GM23338 (cell line): Measurements from ENCODE around the gene TBL3. TPM values are rescaled to one million over a fixed set of nuclear protein-coding genes. Genes with fewer than 3 reads are reported as not detected.

Experiments
- ATAC-seq: fragments of 200-7000 bp; cut with Tn5 transposase; 3 replicates; pipeline ENCODE4 v1.9.1; 2020
- DNase-seq: peaks from one replicate; pipeline ENCODE4 v3.0.0-alpha.2; 2015; ENCODE audit warnings: low spot score
- H2AFZ ChIP-seq: fragments of 200-600 bp; sonication (generic); 2 replicates; pipeline ENCODE4 v1.8.0; 2016; ENCODE audit warnings: antibody characterized with exemption, mild to moderate bottlenecking, moderate library complexity
- H3F3A ChIP-seq: fragments of 200-600 bp; sonication (generic); replicated peaks from 2 replicates; pipeline ENCODE4 v1.8.0; 2017; ENCODE audit warnings: antibody characterized with exemption, mixed run types, low read depth
- H3K27ac ChIP-seq: fragments of 200-600 bp; sonication (generic); 2 replicates; pipeline ENCODE4 v1.6.1; 2016; ENCODE audit warnings: low read depth
- H3K27me3 ChIP-seq: fragments of 200-600 bp; sonication (generic); 2 replicates; pipeline ENCODE4 v1.8.0; 2016; ENCODE audit warnings: mild to moderate bottlenecking, mixed run types, moderate library complexity; ENCODE audit not compliant: insufficient read depth
- H3K36me3 ChIP-seq: fragments of 200-600 bp; sonication (generic); 2 replicates; pipeline ENCODE4 v1.8.0; 2016; ENCODE audit warnings: mild to moderate bottlenecking; ENCODE audit not compliant: insufficient read depth
- H3K4me1 ChIP-seq: fragments of 200-600 bp; sonication (generic); 2 replicates; pipeline ENCODE4 v1.8.0; 2016; ENCODE audit warnings: mild to moderate bottlenecking, moderate library complexity; ENCODE audit not compliant: insufficient read depth
- H3K4me2 ChIP-seq: fragments of 200-600 bp; sonication (generic); 2 replicates; pipeline ENCODE4 v1.7.1; 2017; ENCODE audit warnings: mixed run types
- H3K4me3 ChIP-seq: fragments of 200-600 bp; sonication (generic); 2 replicates; pipeline ENCODE4 v1.6.1; 2016; ENCODE audit warnings: mixed run types
- H3K79me2 ChIP-seq: fragments of 200-600 bp; sonication (generic); replicated peaks from 2 replicates; pipeline ENCODE4 v1.8.0; 2017; ENCODE audit warnings: mild to moderate bottlenecking; ENCODE audit not compliant: insufficient read depth
- H3K9me2 ChIP-seq: fragments of 200-600 bp; sonication (generic); 2 replicates; pipeline ENCODE4 v1.8.0; 2017; ENCODE audit not compliant: insufficient read depth
- H4K20me1 ChIP-seq: fragments of 200-600 bp; sonication (generic); replicated peaks from 2 replicates; pipeline ENCODE4 v1.8.0; 2017; ENCODE audit warnings: mild to moderate bottlenecking; ENCODE audit not compliant: insufficient read depth
- H3K27ac Mint-ChIP-seq: 2 replicates; pipeline ENCODE4 v1.8.0; 2020; ENCODE audit warnings: inconsistent platforms, mild to moderate bottlenecking, moderate library complexity, mixed read lengths
- H3K27me3 Mint-ChIP-seq: 3 replicates; pipeline ENCODE4 v1.8.0; 2022; ENCODE audit warnings: low read depth, mild to moderate bottlenecking, moderate library complexity, mixed read lengths, inconsistent platforms; ENCODE audit not compliant: insufficient read depth, poor library complexity
- H3K36me3 Mint-ChIP-seq: 3 replicates; pipeline ENCODE4 v1.8.0; 2021; ENCODE audit warnings: low read depth, mild to moderate bottlenecking, inconsistent platforms, moderate library complexity, mixed read lengths
- H3K4me1 Mint-ChIP-seq: 3 replicates; pipeline ENCODE4 v1.8.0; 2020; ENCODE audit warnings: mild to moderate bottlenecking, inconsistent platforms, mixed read lengths
- H3K4me3 Mint-ChIP-seq: 3 replicates; pipeline ENCODE4 v1.8.0; 2021; ENCODE audit warnings: moderate library complexity, mild to moderate bottlenecking, inconsistent platforms, mixed read lengths
- H3K9me3 Mint-ChIP-seq: 3 replicates; pipeline ENCODE4 v1.8.0; 2020; ENCODE audit warnings: moderate library complexity, mild to moderate bottlenecking, inconsistent platforms, mixed read lengths
- CREB1 ChIP-seq: fragments of 250-450 bp; sonication (Bioruptor Pico); IDR thresholded peaks from 2 replicates; pipeline ENCODE4 v1.5.0; 2020; ENCODE audit warnings: low read depth, mild to moderate bottlenecking, moderate library complexity
- ETS1 ChIP-seq: IDR thresholded peaks from 2 replicates; pipeline ENCODE4 v1.6.1; 2016; ENCODE audit warnings: antibody characterized with exemption
- EZH2 ChIP-seq: fragments of 200-600 bp; sonication (generic); IDR thresholded peaks from one replicate; pipeline ENCODE4 v1.8.0; 2017; ENCODE audit warnings: antibody characterized with exemption, mild to moderate bottlenecking, low read depth; ENCODE audit not compliant: unreplicated experiment
- POLR2AphosphoS5 ChIP-seq: IDR thresholded peaks from 2 replicates; pipeline ENCODE4 v1.6.1; 2016; ENCODE audit warnings: antibody characterized with exemption, low read depth
- REST ChIP-seq: IDR thresholded peaks from one replicate; pipeline ENCODE4 v1.6.1; 2018; ENCODE audit warnings: antibody characterized with exemption; ENCODE audit not compliant: unreplicated experiment
- STAT1 ChIP-seq: IDR thresholded peaks from one replicate; pipeline ENCODE4 v1.6.1; 2016; ENCODE audit warnings: antibody characterized with exemption; ENCODE audit not compliant: unreplicated experiment
- ZNF114 ChIP-seq: fragments of 250-450 bp; sonication (Bioruptor Pico); IDR thresholded peaks from 2 replicates; pipeline ENCODE4 v1.5.0; 2020; ENCODE audit warnings: mild to moderate bottlenecking, moderate library complexity
- polyA plus RNA-seq: library from polyadenylated mRNA; unstranded; fragments of >200 nt; fragmentation: Nextera tagmentation; extraction: Ambion mirVana; gene quantifications from 2 replicates; pipeline ENCODE4 v1.2.1, GENCODE V29; 2016
- total RNA-seq: library from RNA; depleted of rRNA; stranded (reverse); fragments of >200 nt; shearing (Covaris generic); gene quantifications from 2 replicates; pipeline ENCODE4 v1.2.3, GENCODE V29; 2014

The TBL3 gene
- total and polyA plus RNA-seq, 2 experiments from 2014 or later, result 67.0 to 157 TPM

- TF ChIP-seq REST, result no peak
Observed at GRCh38 chr16:1978476-1979120, 6.7 kb downstream of the TBL3 start (continued).

GRCh38 chr16:1979271-1980029 is 7.6 kb downstream of the TBL3 start:
- H3K4me3 ChIP-seq, result peak overlapping the region; percentile 68
- Mint-ChIP-seq H3K4me3 (peak overlapping the region; percentile 68), H3K9me3 (no peaks in the 10 kb centered on the region), H3K4me1 (peaks cover 19% of the 10 kb centered on the region), H3K27me3 (peaks cover 42% of the 10 kb centered on the region), H3K27ac (no peak overlapping the region), H3K36me3 (peaks cover 11% of the 10 kb centered on the region; the same call in 2 of the 3 replicates)
- TF ChIP-seq CREB1 (CRISPR knock-in tag) (no peak), ETS1 (peak; percentile 11; the same call in 1 of the 2 replicates), STAT1 (no peak), POLR2AphosphoS5 (peak; percentile 84)
- H3F3A ChIP-seq, result peaks cover 25% of the 10 kb centered on the region
- no peaks in the 10 kb centered on the region for H3K36me3 ChIP-seq
- H4K20me1 ChIP-seq, result no peaks in the 10 kb centered on the region; the same call in none of the 2 replicates
- H3K4me1 ChIP-seq, result peaks cover 16% of the 10 kb centered on the region
- peak; percentile 78 for DNase-seq
- H3K27me3 ChIP-seq, result peaks cover 36% of the 10 kb centered on the region
- H3K79me2 ChIP-seq, result no peaks in the 10 kb centered on the region
- no peaks in the 10 kb centered on the region for H3K9me2 ChIP-seq
- H3K27ac ChIP-seq, result no peak overlapping the region
- H3K4me2 ChIP-seq, result peak overlapping the region; percentile 89
- H2AFZ ChIP-seq, result 0 out of 2 replicates have a peak overlapping the region, but pooled peaks have one; percentile 18
- ATAC-seq, result peak; percentile 48

GRCh38 chr16:1980030-1980769 is 8.3 kb downstream of the TBL3 start:
- peaks cover 13% of the 10 kb centered on the region for H3K36me3 Mint-ChIP-seq
- H3K9me3 Mint-ChIP-seq, result no peaks in the 10 kb centered on the region
- H3K27ac Mint-ChIP-seq, result no peak overlapping the region
- Histone ChIP-seq H3K79me2 (peaks cover 1% of the 10 kb centered on the region; the same call in 1 of the 2 replicates), H3K36me3 (no peaks in the 10 kb centered on the region), H4K20me1 (no peaks in the 10 kb centered on the region; the same call in none of the 2 replicates), H3K27ac (no peak overlapping the region), H3F3A (peaks cover 31% of the 10 kb centered on the region), H3K4me1 (peaks cover 19% of the 10 kb centered on the region), H3K27me3 (peaks cover 36% of the 10 kb centered on the region), H2AFZ (0 out of 2 replicates have a peak overlapping the region, but pooled peaks have one; percentile 38), H3K4me2 (peak overlapping the region; percentile 89), H3K9me2 (no peaks in the 10 kb centered on the region), H3K4me3 (peak overlapping the region; percentile 68)
- H3K4me1 Mint-ChIP-seq, result peaks cover 23% of the 10 kb centered on the region
- peak; percentile 4 for ATAC-seq
- TF ChIP-seq EZH2, result peak; percentile 19
- no peak for TF ChIP-seq ZNF114 (CRISPR knock-in tag)
- DNase-seq, result peak; percentile 66
- peaks cover 47% of the 10 kb centered on the region for H3K27me3 Mint-ChIP-seq
- H3K4me3 Mint-ChIP-seq, result peak overlapping the region; percentile 68
